ENCODE data around the gene METTL25. TPM values are rescaled to one million over a fixed set of nuclear protein-coding genes. Genes with fewer than 3 reads are reported as not detected.

The METTL25 gene
- total and polyA plus RNA-seq, 12 donors: 2.0 to 17.4 (median 14.0) TPM

DNA sequence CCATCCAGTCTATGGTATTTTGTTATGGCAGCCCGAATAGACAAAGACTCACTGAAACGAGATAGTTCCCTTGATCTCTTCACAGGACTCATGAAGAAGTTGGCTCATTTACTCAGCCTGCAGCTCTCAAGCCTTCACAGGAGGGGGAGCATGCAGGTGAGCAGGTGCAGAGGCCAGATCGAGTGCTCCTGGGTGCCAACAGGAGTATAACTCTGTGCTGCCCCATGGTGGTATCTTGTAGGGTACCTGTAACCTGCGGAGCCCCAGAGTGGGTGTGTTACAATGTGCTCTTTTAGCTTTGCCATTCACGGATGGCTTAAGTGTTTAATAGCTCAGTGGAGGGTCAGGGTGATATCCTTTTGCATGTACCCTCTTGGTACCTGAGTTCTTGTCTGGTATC lies 159.5 kb downstream of the METTL25 start:
- no peaks in the 10 kb centered on the region for H3K27me3 ChIP-seq
- TF ChIP-seq, protein P1, sequence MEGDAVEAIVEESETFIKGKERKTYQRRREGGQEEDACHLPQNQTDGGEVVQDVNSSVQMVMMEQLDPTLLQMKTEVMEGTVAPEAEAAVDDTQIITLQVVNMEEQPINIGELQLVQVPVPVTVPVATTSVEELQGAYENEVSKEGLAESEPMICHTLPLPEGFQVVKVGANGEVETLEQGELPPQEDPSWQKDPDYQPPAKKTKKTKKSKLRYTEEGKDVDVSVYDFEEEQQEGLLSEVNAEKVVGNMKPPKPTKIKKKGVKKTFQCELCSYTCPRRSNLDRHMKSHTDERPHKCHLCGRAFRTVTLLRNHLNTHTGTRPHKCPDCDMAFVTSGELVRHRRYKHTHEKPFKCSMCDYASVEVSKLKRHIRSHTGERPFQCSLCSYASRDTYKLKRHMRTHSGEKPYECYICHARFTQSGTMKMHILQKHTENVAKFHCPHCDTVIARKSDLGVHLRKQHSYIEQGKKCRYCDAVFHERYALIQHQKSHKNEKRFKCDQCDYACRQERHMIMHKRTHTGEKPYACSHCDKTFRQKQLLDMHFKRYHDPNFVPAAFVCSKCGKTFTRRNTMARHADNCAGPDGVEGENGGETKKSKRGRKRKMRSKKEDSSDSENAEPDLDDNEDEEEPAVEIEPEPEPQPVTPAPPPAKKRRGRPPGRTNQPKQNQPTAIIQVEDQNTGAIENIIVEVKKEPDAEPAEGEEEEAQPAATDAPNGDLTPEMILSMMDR (IDR thresholded peaks at IDR 0.05): no peak
- ATAC-seq (no peak), DNase-seq (no peak)
- no peak overlapping the region for H3K4me3 ChIP-seq
- WGBS, 2 donors: 89 to 92% methylated on average over 5 of the region's 5 CpGs
- no peaks in the 10 kb centered on the region for H3K4me1 ChIP-seq
- H3K9me3 ChIP-seq: peaks cover 0 to 6% (median 0%) of the 10 kb centered on the region in 11 donors
- intact Hi-C loops (cut with DNase I): no loop called here
- no peaks in the 10 kb centered on the region for H3K36me3 ChIP-seq
- H3K27ac ChIP-seq: no peak overlapping the region

DNA sequence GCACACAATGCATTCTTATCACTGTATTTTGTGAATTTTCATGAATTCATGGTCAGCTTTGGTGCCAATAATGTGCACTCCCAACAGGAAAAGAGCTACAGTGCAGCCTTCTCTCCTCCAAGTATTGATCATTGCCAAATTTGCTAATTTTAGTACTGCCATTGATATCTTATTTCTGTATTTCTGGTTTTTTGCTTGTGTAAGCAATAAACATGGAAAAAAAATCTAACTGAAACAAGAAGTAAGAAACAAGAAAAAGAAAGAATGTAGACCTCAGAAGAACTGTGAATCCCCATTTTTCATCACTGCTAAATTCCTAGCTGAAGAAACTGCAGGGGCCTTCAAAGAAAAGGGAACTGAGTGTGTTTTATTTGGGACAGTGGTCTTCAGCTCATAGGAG lies 161.2 kb downstream of the METTL25 start:
- no peak overlapping the region for H3K27ac ChIP-seq
- intact Hi-C loops (cut with DNase I): no loop called here
- no peaks in the 10 kb centered on the region for H3K27me3 ChIP-seq
- TF ChIP-seq, protein P1 (IDR thresholded peaks at IDR 0.05): no peak
- H3K4me3 ChIP-seq: no peak overlapping the region
- H3K36me3 ChIP-seq: no peaks in the 10 kb centered on the region
- ATAC-seq (no peak), DNase-seq (no peak)
- H3K9me3 ChIP-seq: peaks cover 0 to 6% (median 0%) of the 10 kb centered on the region in 11 donors
- H3K4me1 ChIP-seq: no peaks in the 10 kb centered on the region

DNA sequence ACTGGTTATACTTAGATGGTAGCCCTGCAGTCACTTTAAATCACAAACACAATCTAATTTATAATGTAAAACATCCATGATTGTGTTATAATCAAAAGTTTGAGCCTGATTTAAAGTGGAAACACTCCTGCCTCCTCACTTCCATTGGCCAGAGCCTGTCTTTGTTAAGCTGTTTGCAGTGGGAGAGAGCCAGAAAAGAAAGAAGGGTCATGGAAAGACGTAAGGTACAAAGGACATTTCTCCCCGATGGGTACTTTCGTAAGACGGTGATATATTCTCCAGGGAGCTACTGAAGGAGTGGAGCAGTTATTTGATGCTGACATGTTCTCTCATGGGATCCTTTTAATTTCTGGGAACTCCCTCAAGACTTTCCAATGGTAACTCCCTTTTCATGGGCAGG lies 164.0 kb downstream of the METTL25 start:
- WGBS, 2 donors: 87 to 92% methylated on average over 4 of the region's 4 CpGs
- no peak for ATAC-seq
- H3K4me1 ChIP-seq: no peaks in the 10 kb centered on the region

DNA sequence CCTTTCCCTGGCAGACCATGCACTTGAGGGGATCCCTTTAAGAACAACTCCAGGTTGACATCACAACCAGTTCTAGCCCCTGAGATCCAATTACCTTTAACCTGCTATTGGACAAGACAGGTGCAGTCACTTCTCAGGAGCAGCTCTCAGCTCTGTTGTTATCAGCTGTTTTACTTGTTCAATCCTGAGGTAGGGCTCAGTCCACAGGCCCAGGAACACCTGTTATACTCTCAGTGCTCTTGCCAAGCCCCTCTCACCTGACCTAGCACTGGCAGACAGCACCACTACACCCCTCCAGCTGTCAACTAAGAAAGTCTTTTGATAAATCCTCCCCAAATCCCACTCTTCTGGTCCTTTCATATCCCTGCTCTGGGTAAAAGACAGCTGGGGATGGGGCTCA lies 164.4 kb downstream of the METTL25 start:
- intact Hi-C loops (cut with DNase I): loop anchor here in 1 of 10 donors (10.0 kb wide), 1 partner anchor 1872 kb away; no protein-coding TSS in a partner anchor
- Histone ChIP-seq H3K36me3 (no peaks in the 10 kb centered on the region), H3K4me3 (no peak overlapping the region), H3K9me3 (peaks cover 0 to 4% (median 0%) of the 10 kb centered on the region in 11 donors), H3K4me1 (no peaks in the 10 kb centered on the region), H3K27me3 (peaks cover 0 to 9% (median 0%) of the 10 kb centered on the region in 7 donors), H3K27ac (no peak overlapping the region)
- DNase-seq (no peak), ATAC-seq (no peak)
- TF ChIP-seq, protein P1 (IDR thresholded peaks at IDR 0.05): no peak

More for the DNA sequence above, 164.0 kb downstream of the METTL25 start:
- DNase-seq: no peak
- peaks cover 0 to 6% (median 0%) of the 10 kb centered on the region in 11 donors for H3K9me3 ChIP-seq
- TF ChIP-seq, protein P1 (IDR thresholded peaks at IDR 0.05): no peak
- intact Hi-C loops (cut with DNase I): loop anchor here in 1 of 10 donors (10.0 kb wide), 1 partner anchor 1873 kb away; no protein-coding TSS in a partner anchor
- peaks cover 0 to 9% (median 0%) of the 10 kb centered on the region in 7 donors for H3K27me3 ChIP-seq
- H3K36me3 ChIP-seq: no peaks in the 10 kb centered on the region
- no peak overlapping the region for H3K27ac ChIP-seq
- no peak overlapping the region for H3K4me3 ChIP-seq
